Breast epithelium (tissue), 3 donors: ENCODE results near the gene AKT3.

Experiments
- CTCF ChIP-seq, 3 donors: fragments of 450-650 bp; IDR thresholded peaks; one replicate each; pipeline ENCODE4 v1.5.1; 2016 to 2017; ENCODE audit warnings: antibody characterized with exemption in 3 of 3, mild to moderate bottlenecking in 3 of 3, moderate library complexity in 3 of 3
- POLR2A ChIP-seq: fragments of 450-650 bp; IDR thresholded peaks from one replicate; pipeline ENCODE4 v1.6.1; 2016; ENCODE audit warnings: antibody characterized with exemption, mild to moderate bottlenecking, moderate library complexity
- POLR2AphosphoS5 ChIP-seq, 3 donors: sonication (generic); formaldehyde crosslinking; IDR thresholded peaks; one replicate each; pipeline ENCODE4 v1.6.1; 2017; ENCODE audit warnings: antibody characterized with exemption in 3 of 3

GRCh38 chr1:243754348-243754747 lies 95.7 kb downstream of the AKT3 start:
- TF ChIP-seq CTCF (IDR thresholded peaks at IDR 0.05), result no peak
- TF ChIP-seq POLR2AphosphoS5 (IDR thresholded peaks at IDR 0.05), result no peak
- TF ChIP-seq POLR2A, result no peak
